Measurements from ENCODE around the gene RBM34.

Gene RBM34

DNA sequence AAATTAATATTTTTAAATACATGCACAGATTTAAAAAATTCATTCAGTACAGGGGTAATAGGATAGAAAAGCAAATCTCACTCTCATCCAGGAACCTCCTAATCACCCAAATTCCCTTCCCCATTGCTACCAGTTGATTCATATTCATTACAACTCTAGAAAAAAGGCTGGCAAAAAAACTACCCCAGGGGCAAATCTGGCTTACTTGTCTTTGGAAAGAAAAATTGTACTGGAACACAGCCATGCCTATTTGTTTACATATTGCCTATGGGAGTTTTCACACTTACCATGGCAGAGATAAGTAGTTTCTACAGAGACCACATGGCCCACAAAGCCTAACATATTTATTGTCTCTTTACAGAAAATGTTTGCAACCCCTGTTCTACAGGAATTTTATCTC, 8.9 kb upstream of the RBM34 start:
- peaks cover 25 to 33% of the 10 kb centered on the region in 2 experiments for H3K36me3 ChIP-seq (ENCODE audit: control insufficient read depth in 1 of 2, insufficient read depth in 2 of 2, low read length in 2 of 2)
- H2AK5ac ChIP-seq (ENCODE audit: low read length) = no peak overlapping the region
- H4K8ac ChIP-seq (ENCODE audit: low read depth, low read length) = no peak overlapping the region
- H3K27me3 ChIP-seq (ENCODE audit: insufficient read depth, low read length) = no peaks in the 10 kb centered on the region
- no peak overlapping the region for H2BK120ac ChIP-seq (ENCODE audit: insufficient read depth, low read length, poor library complexity)
- H3K4ac ChIP-seq (ENCODE audit: low read depth, low read length) = no peak overlapping the region
- no peak overlapping the region for H3K27ac ChIP-seq (ENCODE audit: low read depth, low read length)
- no peaks in the 10 kb centered on the region for H3K9me3 ChIP-seq (ENCODE audit: insufficient read depth, low read depth, low read length)
- no peak overlapping the region for H3K18ac ChIP-seq (ENCODE audit: low read length)
- H3K4me3 ChIP-seq (ENCODE audit: low read depth, low read length) = no peak overlapping the region
- H3K79me2 ChIP-seq (ENCODE audit: control insufficient read depth, insufficient read depth, low read length, poor library complexity) = no peaks in the 10 kb centered on the region
- H4K91ac ChIP-seq (ENCODE audit: low read depth, low read length) = no peak overlapping the region
- H2BK12ac ChIP-seq (ENCODE audit: low read length) = no peak overlapping the region
- H3K9ac ChIP-seq (ENCODE audit: low read length) = no peak overlapping the region
- no peak overlapping the region for H2BK5ac ChIP-seq (ENCODE audit: low read depth, low read length, poor library complexity)
- no peak overlapping the region for H4K12ac ChIP-seq (ENCODE audit: low read depth, low read length)
- H3K23ac ChIP-seq (ENCODE audit: low read length) = no peak overlapping the region
- DNase-seq = peak; percentile 5 to 12
- H3K4me2 ChIP-seq (ENCODE audit: low read length) = no peak overlapping the region
- no peaks in the 10 kb centered on the region for H3K79me1 ChIP-seq (ENCODE audit: low read length)
- H3K4me1 ChIP-seq (ENCODE audit: control insufficient read depth in 1 of 2, insufficient read depth in 2 of 2, low read length in 2 of 2) = no peaks in the 10 kb centered on the region
- H3K14ac ChIP-seq (ENCODE audit: low read length) = no peak overlapping the region
- no peak overlapping the region for H2AFZ ChIP-seq (ENCODE audit: insufficient read depth, low read length, poor library complexity)

DNA sequence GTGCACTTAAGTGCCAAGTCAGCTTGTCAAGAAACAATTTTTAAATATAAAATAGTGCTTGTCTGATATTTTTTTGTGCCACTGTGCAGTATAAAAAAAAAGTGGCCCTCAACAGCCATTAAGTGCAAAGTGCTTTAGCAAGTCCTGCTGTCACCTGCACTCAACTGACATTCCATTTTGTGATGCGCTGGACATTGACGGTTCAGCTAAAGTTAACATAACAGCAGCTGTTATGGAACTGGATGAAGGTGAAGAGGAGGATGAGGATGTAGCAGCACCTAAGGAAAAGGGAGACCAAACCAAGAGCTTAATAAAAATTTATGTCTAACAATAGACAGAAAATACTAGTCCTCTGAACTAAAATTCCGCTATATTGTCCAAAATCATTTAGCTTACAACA, 7.3 kb upstream of the RBM34 start:
- Histone ChIP-seq H3K9ac (ENCODE audit: low read length) (no peak overlapping the region), H4K91ac (ENCODE audit: low read depth, low read length) (no peak overlapping the region), H3K18ac (ENCODE audit: low read length) (no peak overlapping the region), H3K23ac (ENCODE audit: low read length) (no peak overlapping the region), H3K36me3 (ENCODE audit: control insufficient read depth in 1 of 2, insufficient read depth in 2 of 2, low read length in 2 of 2) (peaks cover 13 to 22% of the 10 kb centered on the region in 2 experiments), H2BK12ac (ENCODE audit: low read length) (no peak overlapping the region), H2AFZ (ENCODE audit: insufficient read depth, low read length, poor library complexity) (no peak overlapping the region), H3K4me1 (ENCODE audit: control insufficient read depth in 1 of 2, insufficient read depth in 2 of 2, low read length in 2 of 2) (no peaks in the 10 kb centered on the region), H3K14ac (ENCODE audit: low read length) (no peak overlapping the region), H3K27ac (ENCODE audit: low read depth, low read length) (no peak overlapping the region), H3K27me3 (ENCODE audit: insufficient read depth, low read length) (no peaks in the 10 kb centered on the region), H3K4me2 (ENCODE audit: low read length) (no peak overlapping the region), H4K12ac (ENCODE audit: low read depth, low read length) (no peak overlapping the region), H2BK5ac (ENCODE audit: low read depth, low read length, poor library complexity) (no peak overlapping the region), H2AK5ac (ENCODE audit: low read length) (no peak overlapping the region), H3K79me1 (ENCODE audit: low read length) (no peaks in the 10 kb centered on the region), H3K79me2 (ENCODE audit: control insufficient read depth, insufficient read depth, low read length, poor library complexity) (no peaks in the 10 kb centered on the region), H3K4ac (ENCODE audit: low read depth, low read length) (no peak overlapping the region), H2BK120ac (ENCODE audit: insufficient read depth, low read length, poor library complexity) (no peak overlapping the region), H4K8ac (ENCODE audit: low read depth, low read length) (no peak overlapping the region), H3K4me3 (ENCODE audit: low read depth, low read length) (no peak overlapping the region), H3K9me3 (ENCODE audit: insufficient read depth, low read depth, low read length) (no peaks in the 10 kb centered on the region)
- WGBS (ENCODE audit: extremely low coverage, insufficient coverage, insufficient read length) = no CpG with 5 or more reads among the region's 3 CpGs
- DNase-seq = no peak

DNA sequence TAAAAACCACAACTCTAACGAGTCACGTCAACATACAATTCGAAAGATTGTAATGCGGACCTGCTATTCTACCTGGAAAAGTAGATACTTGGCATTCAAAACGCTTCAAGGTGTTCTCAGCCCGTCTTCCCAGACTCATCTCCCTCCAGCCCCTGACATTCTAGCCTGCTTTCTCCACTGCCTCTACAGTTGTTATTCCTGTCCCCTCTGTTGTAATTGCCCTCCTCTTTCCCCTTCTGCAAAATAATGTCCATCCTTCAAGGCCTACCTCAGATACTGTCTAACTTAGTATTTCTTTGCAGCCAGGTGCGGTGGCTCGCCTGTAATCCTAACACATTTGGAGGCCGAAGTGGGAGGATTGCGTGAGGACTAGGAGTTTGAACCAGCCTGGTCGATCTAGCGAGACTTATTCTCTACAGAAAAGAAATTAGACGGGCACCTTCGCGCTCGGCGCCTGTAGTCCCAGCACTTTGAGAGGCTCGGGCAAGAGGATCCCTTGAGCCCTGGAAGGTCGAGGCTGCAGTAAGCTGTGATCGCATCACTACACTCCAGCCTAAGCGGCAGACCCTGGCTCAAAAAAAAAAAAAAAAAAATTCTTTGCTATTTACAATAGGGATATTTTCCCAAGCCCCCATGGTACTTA, 756 bp upstream of the RBM34 start:
- no peak overlapping the region for H2BK5ac ChIP-seq (ENCODE audit: low read depth, low read length, poor library complexity)
- H3K79me1 ChIP-seq (ENCODE audit: low read length) = peaks cover 6% of the 10 kb centered on the region
- peak overlapping the region; percentile 19 for H3K14ac ChIP-seq (ENCODE audit: low read length)
- no peak overlapping the region for H3K23ac ChIP-seq (ENCODE audit: low read length)
- peak overlapping the region; percentile 49 for H3K9ac ChIP-seq (ENCODE audit: low read length)
- H3K27ac ChIP-seq (ENCODE audit: low read depth, low read length) = peak overlapping the region; percentile 83
- H2AFZ ChIP-seq (ENCODE audit: insufficient read depth, low read length, poor library complexity) = no peak overlapping the region
- H3K27me3 ChIP-seq (ENCODE audit: insufficient read depth, low read length) = no peaks in the 10 kb centered on the region
- no CpG with 5 or more reads among the region's 21 CpGs for WGBS (ENCODE audit: extremely low coverage, insufficient coverage, insufficient read length)
- H3K4ac ChIP-seq (ENCODE audit: low read depth, low read length) = no peak overlapping the region
- H3K4me2 ChIP-seq (ENCODE audit: low read length) = peak overlapping the region; percentile 90
- H3K4me3 ChIP-seq (ENCODE audit: low read depth, low read length) = no peak overlapping the region
- H2BK12ac ChIP-seq (ENCODE audit: low read length) = no peak overlapping the region
- H3K4me1 ChIP-seq (ENCODE audit: control insufficient read depth in 1 of 2, insufficient read depth in 2 of 2, low read length in 2 of 2) = peaks cover 8% of the 10 kb centered on the region in 2 experiments
- H3K36me3 ChIP-seq (ENCODE audit: control insufficient read depth in 1 of 2, insufficient read depth in 2 of 2, low read length in 2 of 2) = peaks cover 17 to 24% of the 10 kb centered on the region in 2 experiments
- H4K12ac ChIP-seq (ENCODE audit: low read depth, low read length) = peak overlapping the region; percentile 83
- peak overlapping the region; percentile 82 for H4K8ac ChIP-seq (ENCODE audit: low read depth, low read length)
- H2AK5ac ChIP-seq (ENCODE audit: low read length) = peak overlapping the region; percentile 53
- no peak for DNase-seq
- H2BK120ac ChIP-seq (ENCODE audit: insufficient read depth, low read length, poor library complexity) = peak overlapping the region; percentile 58
- H3K18ac ChIP-seq (ENCODE audit: low read length) = no peak overlapping the region
- H3K79me2 ChIP-seq (ENCODE audit: control insufficient read depth, insufficient read depth, low read length, poor library complexity) = peaks cover 3% of the 10 kb centered on the region
- no peak overlapping the region for H4K91ac ChIP-seq (ENCODE audit: low read depth, low read length)
- H3K9me3 ChIP-seq (ENCODE audit: insufficient read depth, low read depth, low read length) = no peaks in the 10 kb centered on the region

DNA sequence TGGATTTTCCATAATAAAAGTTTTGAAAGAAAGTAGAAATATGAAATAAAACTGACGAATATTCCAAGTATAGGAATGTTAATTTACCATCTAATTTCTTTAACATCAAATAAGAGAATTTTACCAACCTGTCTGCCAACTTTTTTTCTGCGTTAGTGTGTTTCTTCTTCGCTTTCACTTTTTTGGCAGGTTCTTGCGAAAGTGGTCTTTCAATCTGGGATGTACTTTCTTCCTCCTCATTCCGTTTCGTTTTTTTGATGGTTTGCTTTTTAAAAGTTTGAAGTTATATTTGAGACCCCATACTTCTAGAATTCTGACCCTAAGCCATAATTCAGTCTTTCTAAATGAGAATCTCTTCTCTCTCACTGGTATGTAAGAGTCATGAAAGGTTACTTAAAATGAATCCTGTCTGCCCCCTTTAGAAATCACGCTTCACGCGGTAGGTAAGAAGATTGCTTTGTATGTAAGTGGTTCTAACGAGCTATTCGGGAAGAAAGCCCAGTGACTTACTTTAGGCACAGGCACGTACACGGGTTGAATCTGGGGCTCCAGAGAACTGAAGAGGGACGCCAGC, 580 bp downstream of the RBM34 start:
- peak overlapping the region; percentile 67 for H4K91ac ChIP-seq (ENCODE audit: low read depth, low read length)
- peak overlapping the region; percentile 84 for H3K27ac ChIP-seq (ENCODE audit: low read depth, low read length)
- peak overlapping the region; percentile 81 for H3K18ac ChIP-seq (ENCODE audit: low read length)
- H4K12ac ChIP-seq (ENCODE audit: low read depth, low read length) = peak overlapping the region; percentile 94
- H3K9me3 ChIP-seq (ENCODE audit: insufficient read depth, low read depth, low read length) = no peaks in the 10 kb centered on the region
- peak overlapping the region; percentile 91 for H4K8ac ChIP-seq (ENCODE audit: low read depth, low read length)
- peak overlapping the region; percentile 73 for H3K4ac ChIP-seq (ENCODE audit: low read depth, low read length)
- no peak overlapping the region for H3K23ac ChIP-seq (ENCODE audit: low read length)
- no peak overlapping the region for H2BK12ac ChIP-seq (ENCODE audit: low read length)
- no peaks in the 10 kb centered on the region for H3K27me3 ChIP-seq (ENCODE audit: insufficient read depth, low read length)
- peaks cover 3% of the 10 kb centered on the region for H3K79me2 ChIP-seq (ENCODE audit: control insufficient read depth, insufficient read depth, low read length, poor library complexity)
- H3K14ac ChIP-seq (ENCODE audit: low read length) = peak overlapping the region; percentile 91
- H2BK5ac ChIP-seq (ENCODE audit: low read depth, low read length, poor library complexity) = peak overlapping the region; percentile 75
- H2BK120ac ChIP-seq (ENCODE audit: insufficient read depth, low read length, poor library complexity) = peak overlapping the region; percentile 74
- no peak for DNase-seq
- peaks cover 18 to 27% of the 10 kb centered on the region in 2 experiments for H3K36me3 ChIP-seq (ENCODE audit: control insufficient read depth in 1 of 2, insufficient read depth in 2 of 2, low read length in 2 of 2)
- H3K79me1 ChIP-seq (ENCODE audit: low read length) = peaks cover 6% of the 10 kb centered on the region
- H2AK5ac ChIP-seq (ENCODE audit: low read length) = peak overlapping the region; percentile 40
- no CpG with 5 or more reads among the region's 14 CpGs for WGBS (ENCODE audit: extremely low coverage, insufficient coverage, insufficient read length)
- H3K9ac ChIP-seq (ENCODE audit: low read length) = peak overlapping the region; percentile 93
- H3K4me1 ChIP-seq (ENCODE audit: control insufficient read depth in 1 of 2, insufficient read depth in 2 of 2, low read length in 2 of 2) = peaks cover 8% of the 10 kb centered on the region in 2 experiments
- H2AFZ ChIP-seq (ENCODE audit: insufficient read depth, low read length, poor library complexity) = peak overlapping the region; percentile 96
- H3K4me2 ChIP-seq (ENCODE audit: low read length) = peak overlapping the region; percentile 90
- peak overlapping the region; percentile 99 for H3K4me3 ChIP-seq (ENCODE audit: low read depth, low read length)
